HepG2 (cell line): ENCODE data around the gene CUL9. TPM values are rescaled to one million over a fixed set of nuclear protein-coding genes. Genes with fewer than 3 reads are reported as not detected.

Experiments used
- ETV6 ChIP-seq: sonication (generic); formaldehyde crosslinking; conservative IDR thresholded peaks from 2 replicates; pipeline ENCODE4 v1.4.0; 2020; ENCODE audit warnings: missing genetic modification reagents
- FIP1L1 ChIP-seq: fragments of 200-400 bp; formaldehyde crosslinking; IDR thresholded peaks from 2 replicates; pipeline ENCODE4 v1.6.1; 2018; ENCODE audit warnings: low read depth, mild to moderate bottlenecking, low read length, moderate library complexity, borderline replicate concordance; ENCODE audit not compliant: insufficient read depth
- GLI4 ChIP-seq: sonication (generic); formaldehyde crosslinking; IDR thresholded peaks from 2 replicates; pipeline ENCODE4 v1.5.1; 2020; ENCODE audit warnings: missing genetic modification reagents, mild to moderate bottlenecking, moderate library complexity, borderline replicate concordance
- ISX ChIP-seq: sonication (generic); formaldehyde crosslinking; conservative IDR thresholded peaks from 2 replicates; pipeline ENCODE4 v1.5.0; 2020; ENCODE audit warnings: missing genetic modification reagents
- JUNB ChIP-seq: sonication (generic); formaldehyde crosslinking; IDR thresholded peaks from 2 replicates; pipeline ENCODE4 v1.8.0; 2022; ENCODE audit warnings: missing genetic modification reagents, mild to moderate bottlenecking, borderline replicate concordance
- MYNN ChIP-seq: sonication (generic); formaldehyde crosslinking; IDR thresholded peaks from 2 replicates; pipeline ENCODE4 v1.4.0; 2020; ENCODE audit warnings: mild to moderate bottlenecking, low read depth, missing genetic modification reagents
- NFKB2 ChIP-seq: sonication (generic); formaldehyde crosslinking; IDR thresholded peaks from 2 replicates; pipeline ENCODE4 v1.4.0; 2020; ENCODE audit warnings: missing genetic modification reagents, borderline replicate concordance
- NR2F2 ChIP-seq: IDR thresholded peaks from 2 replicates; pipeline ENCODE4 v1.6.1; 2012; ENCODE audit warnings: low read depth, inconsistent platforms, borderline replicate concordance
- NRL ChIP-seq: sonication (generic); formaldehyde crosslinking; IDR thresholded peaks from 2 replicates; pipeline ENCODE4 v1.5.0; 2020; ENCODE audit warnings: missing genetic modification reagents, mild to moderate bottlenecking, moderate library complexity, borderline replicate concordance
- RNF2 ChIP-seq: fragments of 450-650 bp; conservative IDR thresholded peaks from 2 replicates; pipeline ENCODE4 v1.6.1; 2016; ENCODE audit warnings: low read depth
- SIN3B ChIP-seq: fragments of 150-350 bp; IDR thresholded peaks from 2 replicates; pipeline ENCODE4 v1.6.1; 2014; ENCODE audit warnings: low read length
- SKI ChIP-seq: fragments of 450-650 bp; IDR thresholded peaks from one replicate; pipeline ENCODE4 v1.6.1; 2018; ENCODE audit warnings: mild to moderate bottlenecking; ENCODE audit not compliant: partially characterized antibody
- SMARCC2 ChIP-seq: fragments of 450-650 bp; IDR thresholded peaks from 2 replicates; pipeline ENCODE4 v1.6.1; 2017; ENCODE audit warnings: antibody characterized with exemption, mild to moderate bottlenecking
- SMC3 ChIP-seq: IDR thresholded peaks from 2 replicates; pipeline ENCODE4 v1.6.1; 2011; ENCODE audit warnings: low read length, improper control_type of control experiment
- SOX13 ChIP-seq, 3 experiments: fragments of 450-650 bp in 1 of 3; sonication (generic) in 1 of 3; formaldehyde crosslinking in 1 of 3; IDR thresholded peaks in 2 of 3; conservative IDR thresholded peaks in 1 of 3; 2 replicates each; pipeline versions ENCODE4 v1.5.0 to v1.6.1; 2016 to 2020; ENCODE audit warnings: antibody characterized with exemption in 1 of 3, mild to moderate bottlenecking in 1 of 3, missing compliant biosample characterization in 1 of 3, missing genetic modification reagents in 1 of 3, moderate library complexity in 1 of 3
- TBX3 ChIP-seq: fragments of 450-650 bp; IDR thresholded peaks from 2 replicates; pipeline ENCODE4 v1.6.1; 2017; ENCODE audit warnings: antibody characterized with exemption, mild to moderate bottlenecking, inconsistent platforms, borderline replicate concordance
- ZBTB7A ChIP-seq: sonication (generic); formaldehyde crosslinking; IDR thresholded peaks from 2 replicates; pipeline ENCODE4 v1.8.0; 2022; ENCODE audit warnings: mild to moderate bottlenecking, missing genetic modification reagents
- ZFP36 ChIP-seq: fragments of 150-350 bp; IDR thresholded peaks from 2 replicates; pipeline ENCODE4 v1.6.1; 2018; ENCODE audit warnings: borderline replicate concordance, low read length, low read depth; ENCODE audit not compliant: partially characterized antibody
- ZMYM3 ChIP-seq: sonication (generic); formaldehyde crosslinking; IDR thresholded peaks from 2 replicates; pipeline ENCODE4 v1.5.1; 2020; ENCODE audit warnings: mild to moderate bottlenecking, missing genetic modification reagents
- ZNF10 ChIP-seq: sonication (generic); formaldehyde crosslinking; IDR thresholded peaks from 2 replicates; pipeline ENCODE4 v1.4.0; 2020; ENCODE audit warnings: mild to moderate bottlenecking, low read depth, missing genetic modification reagents, borderline replicate concordance
- ZNF251 ChIP-seq: sonication (generic); formaldehyde crosslinking; IDR thresholded peaks from 2 replicates; pipeline ENCODE4 v1.9.0; 2021; ENCODE audit warnings: mild to moderate bottlenecking, missing genetic modification reagents
- ZNF263 ChIP-seq: sonication (generic); formaldehyde crosslinking; IDR thresholded peaks from 2 replicates; pipeline ENCODE4 v1.4.0; 2020; ENCODE audit warnings: missing genetic modification reagents
- ZNF44 ChIP-seq: sonication (generic); formaldehyde crosslinking; IDR thresholded peaks from 2 replicates; pipeline ENCODE4 v1.5.1; 2020; ENCODE audit warnings: mild to moderate bottlenecking, missing genetic modification reagents
- ZNF605 ChIP-seq: sonication (generic); formaldehyde crosslinking; IDR thresholded peaks from 2 replicates; pipeline ENCODE4 v1.8.0; 2022; ENCODE audit warnings: mild to moderate bottlenecking, missing genetic modification reagents
- ZNF766 ChIP-seq: sonication (generic); formaldehyde crosslinking; IDR thresholded peaks from 2 replicates; pipeline ENCODE4 v1.5.0; 2020; ENCODE audit warnings: missing genetic modification reagents, borderline replicate concordance
- polyA plus RNA-seq, 8 experiments: library from polyadenylated mRNA; depleted of rRNA in 3 of 8; stranded (reverse) in 7 of 8; unstranded in 1 of 8; fragments of >200 nt; fragmentation: Illumina TruSeq in 4 of 8; extraction: Trizol in 4 of 8; gene quantifications; 2 replicates each; pipeline versions ENCODE4 v1.2.1 to v1.2.3, GENCODE V29; 2011 to 2016; ENCODE audit warnings: low read depth in 4 of 8, missing spikeins in 1 of 8, mixed read lengths in 1 of 8; ENCODE audit not compliant: insufficient read depth in 1 of 8
- total RNA-seq, 5 experiments: library from RNA; depleted of rRNA; stranded (reverse); fragments of >200 nt; fragmentation: Illumina TruSeq; extraction: Trizol; gene quantifications; 2 replicates each; pipeline ENCODE4 v1.2.3, GENCODE V29; 2016; ENCODE audit warnings: low read depth in 1 of 5
- TF ChIP-seq, protein P1 (sequence below): sonication (generic); formaldehyde crosslinking; conservative IDR thresholded peaks from 2 replicates; pipeline ENCODE4 v1.8.0; 2022; ENCODE audit warnings: mild to moderate bottlenecking, moderate library complexity, missing genetic modification reagents
- TF ChIP-seq, protein P2 (sequence below): IDR thresholded peaks from 2 replicates; pipeline ENCODE4 v1.6.1; 2016; ENCODE audit warnings: control low read depth

CUL9 gene
- total and polyA plus RNA-seq, 2 of the 13 experiments (the other 11 are each of a cell fraction or from before 2014, with no cell fraction given): 11.4 to 13.7 TPM

DNA sequence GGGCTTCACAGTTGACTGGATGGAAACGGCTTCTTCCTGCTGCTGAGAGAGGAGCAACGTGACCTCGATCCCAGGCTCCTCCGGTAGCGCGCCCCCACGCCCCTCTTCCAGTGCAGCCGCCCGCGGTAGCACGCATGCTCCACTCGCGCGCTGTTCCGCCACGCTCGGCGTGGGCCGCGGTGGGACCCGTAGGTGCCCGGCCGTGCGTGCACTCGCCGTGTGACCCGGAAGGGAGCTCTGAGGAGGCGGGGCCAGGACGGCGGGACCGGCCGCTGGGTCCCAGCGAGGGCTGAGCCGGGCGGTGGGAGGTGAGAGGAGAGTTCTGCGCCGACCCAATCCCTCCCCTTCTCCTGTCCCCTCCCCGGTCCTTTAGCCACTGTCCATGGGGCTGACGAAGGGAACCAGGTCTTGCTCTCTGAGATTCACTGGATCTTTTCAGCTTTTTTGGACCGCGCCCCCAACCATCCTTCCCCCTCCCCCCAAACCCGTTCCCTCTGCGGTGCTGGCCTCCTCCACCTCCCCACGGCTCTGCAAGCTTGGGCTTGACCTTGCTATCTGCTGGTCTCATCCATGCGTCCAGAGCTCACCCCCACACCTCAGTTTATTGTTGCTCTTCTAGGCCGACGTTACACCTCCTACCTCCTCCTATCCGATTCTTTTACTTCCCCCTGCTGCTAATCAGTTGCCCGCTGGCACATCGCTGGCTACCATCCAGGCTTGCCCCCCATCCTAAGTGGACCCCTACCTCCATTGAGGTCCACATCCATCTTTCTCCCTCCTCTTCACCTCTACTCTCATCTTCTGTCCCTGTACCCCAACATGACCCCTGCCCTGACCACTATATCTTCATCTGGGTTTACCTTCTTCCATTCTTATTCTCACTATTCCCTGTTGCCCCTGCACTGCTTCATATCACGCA lies at the start of gene CUL9 (continued):
- TF ChIP-seq, protein P1, sequence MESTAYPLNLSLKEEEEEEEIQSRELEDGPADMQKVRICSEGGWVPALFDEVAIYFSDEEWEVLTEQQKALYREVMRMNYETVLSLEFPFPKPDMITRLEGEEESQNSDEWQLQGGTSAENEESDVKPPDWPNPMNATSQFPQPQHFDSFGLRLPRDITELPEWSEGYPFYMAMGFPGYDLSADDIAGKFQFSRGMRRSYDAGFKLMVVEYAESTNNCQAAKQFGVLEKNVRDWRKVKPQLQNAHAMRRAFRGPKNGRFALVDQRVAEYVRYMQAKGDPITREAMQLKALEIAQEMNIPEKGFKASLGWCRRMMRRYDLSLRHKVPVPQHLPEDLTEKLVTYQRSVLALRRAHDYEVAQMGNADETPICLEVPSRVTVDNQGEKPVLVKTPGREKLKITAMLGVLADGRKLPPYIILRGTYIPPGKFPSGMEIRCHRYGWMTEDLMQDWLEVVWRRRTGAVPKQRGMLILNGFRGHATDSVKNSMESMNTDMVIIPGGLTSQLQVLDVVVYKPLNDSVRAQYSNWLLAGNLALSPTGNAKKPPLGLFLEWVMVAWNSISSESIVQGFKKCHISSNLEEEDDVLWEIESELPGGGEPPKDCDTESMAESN: peak; percentile 91
- no peak; the same call in 1 of the 2 replicates for TF ChIP-seq ZNF251
- 0 out of 2 replicates have a peak, but pooled peaks have one; percentile 66 for TF ChIP-seq ZNF766 (CRISPR knock-in tag)
- TF ChIP-seq ZMYM3 (CRISPR knock-in tag): peak; percentile 60; the same call in 1 of the 2 replicates
- TF ChIP-seq NR2F2: peak; percentile 9; the same call in 1 of the 2 replicates
- TF ChIP-seq, protein P2, sequence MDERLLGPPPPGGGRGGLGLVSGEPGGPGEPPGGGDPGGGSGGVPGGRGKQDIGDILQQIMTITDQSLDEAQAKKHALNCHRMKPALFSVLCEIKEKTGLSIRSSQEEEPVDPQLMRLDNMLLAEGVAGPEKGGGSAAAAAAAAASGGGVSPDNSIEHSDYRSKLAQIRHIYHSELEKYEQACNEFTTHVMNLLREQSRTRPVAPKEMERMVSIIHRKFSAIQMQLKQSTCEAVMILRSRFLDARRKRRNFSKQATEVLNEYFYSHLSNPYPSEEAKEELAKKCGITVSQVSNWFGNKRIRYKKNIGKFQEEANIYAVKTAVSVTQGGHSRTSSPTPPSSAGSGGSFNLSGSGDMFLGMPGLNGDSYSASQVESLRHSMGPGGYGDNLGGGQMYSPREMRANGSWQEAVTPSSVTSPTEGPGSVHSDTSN (CRISPR knock-in tag): no peak
- TF ChIP-seq FIP1L1: no peak
- peak; percentile 90 for TF ChIP-seq NFKB2 (CRISPR knock-in tag)
- peak; percentile 90; the same call in 1 of the 2 replicates for TF ChIP-seq NRL (CRISPR knock-in tag)
- peak; percentile 37 for TF ChIP-seq SKI
- 0 out of 2 replicates have a peak, but pooled peaks have one; percentile 14 for TF ChIP-seq JUNB (CRISPR knock-in tag)
- no peak for TF ChIP-seq ISX
- no peak for TF ChIP-seq SOX13 (IDR thresholded peaks at IDR 0.05)
- peak in 1 of 2 experiments; percentile 58; a peak in 2 of 4 replicates for TF ChIP-seq SOX13 (CRISPR knock-in tag; conservative IDR thresholded peaks at IDR 0.05 in 1 of 2, IDR thresholded peaks at IDR 0.05 in 1 of 2)
- peak; percentile 70; the same call in 1 of the 2 replicates for TF ChIP-seq ZNF263 (CRISPR knock-in tag)
- TF ChIP-seq TBX3: no peak
- no peak for TF ChIP-seq ZFP36
- peak; percentile 84; the same call in 1 of the 2 replicates for TF ChIP-seq ZBTB7A (CRISPR knock-in tag)
- TF ChIP-seq RNF2: 0 out of 2 replicates have a peak, but pooled peaks have one; percentile 71
- TF ChIP-seq GLI4 (CRISPR knock-in tag): 0 out of 2 replicates have a peak, but pooled peaks have one; percentile 45
- TF ChIP-seq ZNF10 (CRISPR knock-in tag): no peak
- TF ChIP-seq SIN3B: no peak
- peak; percentile 78 for TF ChIP-seq ZNF605 (CRISPR knock-in tag)
- 0 out of 2 replicates have a peak, but pooled peaks have one; percentile 71 for TF ChIP-seq ZNF44 (CRISPR knock-in tag)
- peak; percentile 44; the same call in 1 of the 2 replicates for TF ChIP-seq ETV6
- no peak for TF ChIP-seq SMARCC2
- TF ChIP-seq SMC3: no peak
- TF ChIP-seq MYNN (CRISPR knock-in tag): 0 out of 2 replicates have a peak, but pooled peaks have one; percentile 32
